GM18870 (cell line): Measurements from ENCODE around the gene ADGRG6.
"Not testable (repeated sequence)": the region's sequence is repeated elsewhere in the genome, so short reads cannot be mapped to it uniquely, and the experiment has no call there.

Source experiments
- ATAC-seq: cut with Tn5 transposase; IDR thresholded peaks from one replicate; pipeline ENCODE4 v1.9.1; 2021; ENCODE audit warnings: moderate library complexity; ENCODE audit not compliant: unreplicated experiment

The ADGRG6 gene

GRCh38 chr6:142301651-142302391 is at the start of gene ADGRG6:
TSS of gene ADGRG6 (plus strand) at chr6:142302007. CDS start at chr6:142302330, 323 bp downstream.
- ATAC-seq = no peak

DNA sequence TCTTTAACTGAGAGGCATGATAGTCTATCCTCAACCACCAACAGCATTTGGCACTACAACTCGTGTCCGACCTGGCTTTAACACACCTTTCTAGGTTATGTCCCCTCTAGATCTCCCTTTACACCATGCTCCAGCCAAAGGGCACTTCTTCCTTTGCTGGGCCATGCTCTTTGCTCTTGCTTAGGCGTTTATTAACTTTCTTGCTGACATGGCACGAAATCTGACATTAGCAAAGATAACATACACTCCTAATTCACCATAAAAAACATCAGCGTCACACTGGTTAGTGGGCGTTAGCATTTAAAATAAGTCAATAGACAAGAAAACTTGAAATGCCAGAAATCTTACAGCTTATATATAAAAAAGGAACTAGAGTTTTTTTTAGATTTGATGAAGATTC is 47.3 kb upstream of the ADGRG6 start:
- ATAC-seq = no peak

GRCh38 chr6:142255785-142256184 is 46.0 kb upstream of the ADGRG6 start:
- no peak for ATAC-seq

- no peak for ATAC-seq
These were observed 43.5 kb upstream of the ADGRG6 start for GRCh38 chr6:142258305-142258704.

- ATAC-seq = no peak
These were observed 43.0 kb upstream of the ADGRG6 start for GRCh38 chr6:142258757-142259156.

DNA sequence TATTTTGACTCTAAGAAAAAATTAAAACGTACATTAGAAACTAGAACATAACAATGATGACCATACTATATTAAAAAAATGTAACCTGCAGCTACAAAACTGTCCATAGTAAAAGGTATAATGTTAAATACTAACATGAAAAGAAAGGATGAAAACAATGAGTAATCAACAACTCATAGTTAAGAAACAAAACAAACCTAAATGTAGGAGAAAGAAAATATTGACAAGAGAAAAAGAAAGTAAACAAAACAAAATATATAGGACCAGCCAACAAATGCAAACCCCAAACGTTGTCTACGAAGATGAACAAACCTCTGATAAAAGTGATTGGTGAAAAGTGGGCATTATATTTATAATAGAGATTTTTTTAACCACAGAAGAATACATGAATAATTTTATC is 41.1 kb upstream of the ADGRG6 start:
- no peak for ATAC-seq

GRCh38 chr6:142262231-142262630 is 39.6 kb upstream of the ADGRG6 start:
- no peak for ATAC-seq

GRCh38 chr6:142265476-142265875 is 36.3 kb upstream of the ADGRG6 start:
- ATAC-seq = no peak

- ATAC-seq = no peak
These were observed 35.7 kb upstream of the ADGRG6 start for GRCh38 chr6:142266060-142266459.

DNA sequence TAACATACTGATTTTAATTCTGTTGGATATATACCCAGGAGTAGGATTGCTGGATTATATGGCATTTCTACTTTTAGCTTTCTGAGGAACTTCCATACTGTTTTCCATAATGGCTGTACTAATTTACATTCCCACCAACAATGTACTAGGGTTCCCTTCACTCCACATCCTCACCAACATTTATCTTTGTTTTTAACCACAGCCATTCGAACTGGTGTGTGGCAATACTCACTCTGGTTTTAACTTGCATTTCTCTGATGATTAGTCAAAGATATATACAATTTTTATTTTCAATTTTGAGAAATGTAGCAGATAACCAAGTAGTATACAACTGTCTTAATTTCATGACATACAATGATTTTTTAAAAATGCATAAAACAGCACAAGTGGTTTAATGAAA is 30.3 kb upstream of the ADGRG6 start:
- ATAC-seq = no peak

- no peak for ATAC-seq
These were observed 27.2 kb upstream of the ADGRG6 start for GRCh38 chr6:142274656-142275055.

GRCh38 chr6:142275236-142276006 is 26.4 kb upstream of the ADGRG6 start:
- no peak for ATAC-seq

DNA sequence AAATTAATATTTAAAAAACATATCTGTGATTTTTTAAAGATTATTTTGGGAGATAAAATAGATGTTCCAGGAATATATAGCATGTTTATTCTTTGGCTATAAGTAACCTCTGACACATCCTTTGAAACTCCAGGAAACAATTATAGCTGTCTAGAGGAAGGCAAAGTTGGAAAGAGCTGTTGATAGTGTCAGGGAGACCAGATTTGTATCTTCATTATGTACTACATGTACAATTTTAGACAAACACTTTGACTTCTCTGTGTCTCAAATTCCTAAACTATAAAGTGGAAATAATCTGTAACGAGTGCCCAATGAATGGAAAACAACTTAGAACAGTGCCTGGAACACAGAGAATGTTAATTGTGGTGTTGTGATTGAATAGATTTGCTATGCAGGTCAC is 25.6 kb upstream of the ADGRG6 start:
- ATAC-seq = no peak

GRCh38 chr6:142279350-142280180 is 22.2 kb upstream of the ADGRG6 start:
- no peak for ATAC-seq

- no peak for ATAC-seq
These were observed 21.5 kb upstream of the ADGRG6 start for GRCh38 chr6:142280265-142280664.

DNA sequence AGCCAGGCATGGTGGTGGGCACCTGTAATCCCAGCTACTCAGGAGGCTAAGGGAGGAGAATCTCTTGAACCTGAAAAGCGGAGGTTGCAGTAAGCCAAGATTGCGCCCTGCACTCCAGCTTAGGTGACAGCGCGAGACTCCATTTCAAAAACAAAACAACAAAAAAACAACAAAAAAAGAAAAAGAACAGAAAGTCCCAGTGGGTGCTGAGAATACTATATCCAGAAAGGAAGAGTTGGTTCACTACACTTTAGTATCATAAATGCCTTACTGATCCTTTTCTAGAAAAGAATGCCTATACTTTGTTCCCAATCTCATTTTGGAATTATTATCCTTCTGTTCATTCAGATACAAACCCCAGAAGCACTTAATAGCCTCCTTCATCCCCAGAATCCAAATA is 20.9 kb upstream of the ADGRG6 start:
- no peak for ATAC-seq

DNA sequence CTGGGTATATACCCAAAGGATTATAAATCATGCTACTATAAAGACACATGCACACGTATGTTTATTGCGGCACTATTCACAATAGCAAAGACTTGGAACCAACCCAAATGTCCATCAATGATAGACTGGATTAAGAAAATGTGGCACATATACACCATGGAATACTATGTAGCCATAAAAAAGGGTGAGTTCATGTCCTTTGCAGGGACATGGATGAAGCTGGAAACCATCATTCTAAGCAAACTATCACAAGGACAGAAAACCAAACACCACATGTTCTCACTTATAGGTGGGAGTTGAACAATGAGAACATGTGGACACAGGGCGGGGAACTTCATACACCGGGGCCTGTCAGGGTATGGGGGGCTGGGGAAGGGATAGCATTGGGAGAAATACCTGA is 18.7 kb upstream of the ADGRG6 start:
- ATAC-seq = not testable (repeated sequence)

- no peak for ATAC-seq
These were observed 17.4 kb upstream of the ADGRG6 start for GRCh38 chr6:142284419-142284818.

DNA sequence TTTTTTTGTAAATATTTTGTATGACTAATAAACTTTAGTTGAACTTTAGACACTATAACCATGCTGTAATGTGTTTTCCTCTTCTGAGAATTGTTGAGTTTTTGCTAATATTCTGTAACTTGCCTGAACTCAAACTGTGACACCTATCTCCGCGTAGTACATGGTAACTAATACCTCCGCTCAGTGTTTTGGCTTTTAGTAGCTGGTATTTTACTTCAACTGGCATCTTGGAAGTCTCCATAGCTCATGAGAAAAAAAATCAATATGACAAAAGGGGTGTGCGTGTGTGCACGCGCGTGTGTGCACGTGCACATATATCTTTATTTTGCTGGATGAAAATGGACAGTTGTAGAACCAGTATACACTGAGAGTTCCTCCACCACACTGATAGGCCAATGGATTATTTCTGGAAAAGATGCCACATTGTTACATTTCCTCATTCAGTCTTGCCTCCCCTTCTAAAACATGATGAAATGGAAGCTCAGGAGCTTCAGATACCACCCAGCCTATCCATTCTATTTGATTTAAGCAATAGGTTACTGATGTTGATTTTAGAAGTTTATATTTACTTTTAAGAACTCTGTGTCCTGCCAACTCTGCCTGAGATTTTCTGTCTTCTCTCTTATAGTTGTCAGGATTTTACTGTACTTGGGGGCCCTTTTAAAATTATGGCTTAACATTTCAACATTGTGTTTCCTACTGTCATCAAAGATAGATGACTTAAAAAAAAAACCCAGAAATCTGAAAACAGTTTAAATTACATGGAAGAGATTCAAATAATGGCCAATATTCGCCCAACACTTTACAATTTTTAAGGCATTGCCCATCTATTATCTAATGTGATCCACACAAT is 16.3 kb upstream of the ADGRG6 start:
- ATAC-seq = no peak

DNA sequence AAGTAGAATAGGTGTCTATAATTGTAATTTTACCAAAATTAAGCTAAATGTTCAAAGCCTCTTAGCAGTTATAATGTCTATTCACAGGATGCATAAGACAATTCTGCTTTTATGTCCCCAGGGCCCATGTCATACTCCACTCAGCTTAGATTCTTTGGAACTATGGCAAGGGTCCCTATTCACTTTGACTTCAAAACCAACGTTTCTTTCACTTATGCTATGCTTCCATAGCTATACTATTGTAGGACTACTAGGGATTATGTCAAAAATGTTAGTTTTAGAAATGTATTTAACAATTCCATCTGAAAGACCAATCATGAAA is 15.8 kb upstream of the ADGRG6 start:
- ATAC-seq = no peak

GRCh38 chr6:142289687-142290086 is 12.1 kb upstream of the ADGRG6 start:
- no peak for ATAC-seq
